Testis (tissue), 2 donors: ENCODE data around the gene BLM.

Source experiments
- CTCF ChIP-seq, 3 experiments: fragments of 450-650 bp in 2 of 3; fragments of 200-600 bp in 1 of 3; sonication (generic) in 1 of 3; IDR thresholded peaks; one replicate each; pipeline ENCODE4 v1.5.1; 2016 to 2019; ENCODE audit warnings: antibody characterized with exemption in 3 of 3, mild to moderate bottlenecking in 2 of 3, moderate library complexity in 1 of 3
- POLR2A ChIP-seq: fragments of 450-650 bp; IDR thresholded peaks from one replicate; pipeline ENCODE4 v1.6.1; 2017; ENCODE audit warnings: antibody characterized with exemption, mild to moderate bottlenecking, moderate library complexity

DNA sequence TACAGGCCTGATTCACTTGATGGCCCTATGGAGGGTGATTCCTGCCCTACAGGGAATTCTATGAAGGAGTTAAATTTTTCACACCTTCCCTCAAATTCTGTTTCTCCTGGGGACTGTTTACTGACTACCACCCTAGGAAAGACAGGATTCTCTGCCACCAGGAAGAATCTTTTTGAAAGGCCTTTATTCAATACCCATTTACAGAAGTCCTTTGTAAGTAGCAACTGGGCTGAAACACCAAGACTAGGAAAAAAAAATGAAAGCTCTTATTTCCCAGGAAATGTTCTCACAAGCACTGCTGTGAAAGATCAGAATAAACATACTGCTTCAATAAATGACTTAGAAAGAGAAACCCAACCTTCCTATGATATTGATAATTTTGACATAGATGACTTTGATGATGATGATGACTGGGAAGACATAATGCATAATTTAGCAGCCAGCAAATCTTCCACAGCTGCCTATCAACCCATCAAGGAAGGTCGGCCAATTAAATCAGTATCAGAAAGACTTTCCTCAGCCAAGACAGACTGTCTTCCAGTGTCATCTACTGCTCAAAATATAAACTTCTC is 43.6 kb downstream of the BLM start:
- TF ChIP-seq CTCF (IDR thresholded peaks at IDR 0.05), result no peak
- TF ChIP-seq POLR2A, result no peak
